ENCODE measurements around the gene ZBTB38.
A peak's percentile ranks its signal among the peaks of the same experiment; 100 is the strongest.

The ZBTB38 gene

DNA sequence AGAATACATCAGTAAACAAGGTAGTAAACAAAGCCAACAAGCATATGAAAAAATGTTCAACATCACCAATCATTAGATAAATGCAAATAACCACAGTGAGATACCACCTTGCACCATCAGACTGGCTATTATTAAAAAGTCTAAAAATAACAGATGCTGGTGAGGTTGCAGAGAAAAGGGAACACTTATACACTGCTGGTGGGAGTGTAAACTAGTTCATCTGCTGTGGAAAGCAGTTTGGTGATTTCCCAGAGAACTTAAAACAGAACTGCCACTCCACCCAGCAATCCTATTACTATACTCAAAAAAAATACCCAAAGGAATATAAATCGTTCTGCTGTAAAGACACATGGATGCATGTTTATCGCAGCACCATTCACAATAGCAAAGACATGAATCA is 30.3 kb upstream of the ZBTB38 start:
- no peak for DNase-seq

DNA sequence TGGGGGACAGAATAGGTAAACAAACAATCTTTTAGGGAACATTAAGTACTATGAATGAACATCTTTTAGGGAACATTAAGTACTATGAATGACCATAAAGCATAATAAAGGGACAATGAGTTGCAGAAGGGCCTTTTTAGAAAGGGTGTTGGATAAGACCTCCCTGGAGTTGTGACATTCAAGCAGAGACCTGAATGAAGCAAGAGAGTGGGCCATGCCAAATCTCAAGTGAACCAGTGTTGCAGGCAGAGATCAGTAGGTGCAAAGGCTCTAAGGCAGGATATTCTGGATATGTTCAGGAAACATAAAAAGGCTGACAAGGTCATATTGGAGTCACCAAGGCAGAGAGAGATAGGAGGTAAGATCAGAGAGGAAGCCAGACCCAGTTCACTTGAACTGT is 29.4 kb upstream of the ZBTB38 start:
- no peak for DNase-seq

DNA sequence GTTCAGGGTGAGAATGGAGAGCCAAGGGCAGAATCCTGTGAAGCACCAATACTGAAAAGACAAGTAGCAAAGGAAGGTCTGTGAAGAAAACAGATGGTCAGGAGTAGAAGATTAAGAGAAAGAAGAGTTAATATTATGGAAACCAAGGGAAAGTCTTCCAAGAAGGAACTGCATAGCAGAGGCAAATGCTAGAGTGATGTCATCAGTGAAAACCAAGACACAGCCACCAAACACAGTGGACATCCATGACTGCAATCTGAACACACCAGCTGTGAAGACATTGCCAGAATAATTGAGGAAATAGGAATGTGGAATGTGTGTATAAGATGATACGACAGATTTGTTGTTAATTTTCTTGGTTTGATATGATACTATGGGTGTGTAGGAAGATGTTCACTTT is 26.8 kb upstream of the ZBTB38 start:
- no peak for DNase-seq

DNA sequence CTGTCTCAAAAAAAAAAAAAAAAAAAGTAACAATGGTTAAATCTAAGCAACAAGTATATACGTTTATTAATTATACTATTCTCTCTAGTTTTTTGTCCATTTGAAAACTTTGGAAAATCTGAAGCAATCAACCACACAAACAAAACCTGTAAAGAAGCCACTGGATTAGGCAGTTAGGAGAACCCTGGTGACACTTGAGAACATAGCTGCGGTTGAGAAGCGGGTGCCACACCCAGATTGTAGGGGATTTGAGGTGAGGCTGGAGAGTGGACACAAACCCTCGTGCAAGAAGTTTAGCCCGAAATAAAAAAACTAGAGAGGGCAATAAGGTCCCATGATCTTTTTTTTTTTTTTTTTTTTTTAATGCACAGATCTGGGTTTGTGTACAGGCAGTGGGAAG is 25.9 kb upstream of the ZBTB38 start:
- no peak for DNase-seq

DNA sequence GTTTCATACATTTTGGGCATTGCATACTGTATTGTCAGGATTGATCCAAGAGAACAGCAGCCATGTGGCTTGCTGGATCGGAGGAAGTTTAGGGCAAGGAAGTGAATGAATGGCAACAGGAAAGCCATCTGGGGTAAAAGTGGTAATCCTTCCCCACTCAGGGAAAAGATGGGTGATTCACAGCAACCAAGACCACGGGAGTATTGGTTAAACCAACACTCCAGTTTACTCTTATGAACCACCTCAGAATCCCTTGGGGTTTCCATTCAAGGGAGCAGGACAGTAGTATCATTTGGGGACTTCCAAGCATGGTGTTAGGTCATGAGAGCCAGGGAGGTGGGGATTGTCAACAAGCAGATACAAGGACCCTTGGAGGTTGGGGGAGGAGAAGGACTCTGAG is 25.2 kb upstream of the ZBTB38 start:
- DNase-seq, result no peak

DNA sequence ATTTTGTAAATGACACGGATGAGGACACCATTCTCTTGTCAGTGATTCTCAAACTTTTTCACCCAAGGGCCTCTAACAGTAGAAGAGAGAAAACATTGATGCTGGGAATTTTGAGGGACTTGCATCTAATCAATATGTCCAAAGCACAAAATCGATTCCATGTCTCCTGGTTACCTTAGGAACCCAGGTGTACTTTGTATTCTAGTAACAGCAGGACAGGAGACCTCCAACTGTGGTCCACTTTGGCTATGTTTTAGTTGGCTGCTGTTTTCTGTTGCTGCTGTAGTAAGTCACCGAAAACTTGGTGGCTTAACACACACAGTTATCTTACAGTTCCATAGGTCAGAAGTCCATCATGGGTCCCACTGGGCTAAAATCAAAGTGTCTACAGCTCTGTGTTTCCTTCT is 24.4 kb upstream of the ZBTB38 start:
- no peak for DNase-seq

DNA sequence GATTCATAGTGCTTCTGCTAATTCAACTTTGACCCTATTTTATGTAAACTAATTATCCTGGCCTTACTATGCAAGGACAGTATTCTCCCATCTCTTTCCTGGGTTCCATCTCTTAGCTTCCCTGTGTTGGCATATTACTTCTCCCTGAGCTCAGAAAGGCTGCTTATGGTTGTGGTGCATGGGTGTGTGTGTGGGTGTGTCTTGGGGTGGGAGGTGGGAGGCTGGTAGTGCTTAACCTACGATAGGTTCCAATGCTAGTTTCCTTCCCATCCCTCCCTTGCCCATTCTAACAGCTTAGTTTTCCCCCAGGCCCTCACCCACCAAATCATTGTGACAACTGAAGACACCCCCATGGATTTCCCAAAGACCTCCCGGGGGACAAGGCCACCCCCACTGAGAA is 22.8 kb upstream of the ZBTB38 start:
- no peak for DNase-seq

DNA sequence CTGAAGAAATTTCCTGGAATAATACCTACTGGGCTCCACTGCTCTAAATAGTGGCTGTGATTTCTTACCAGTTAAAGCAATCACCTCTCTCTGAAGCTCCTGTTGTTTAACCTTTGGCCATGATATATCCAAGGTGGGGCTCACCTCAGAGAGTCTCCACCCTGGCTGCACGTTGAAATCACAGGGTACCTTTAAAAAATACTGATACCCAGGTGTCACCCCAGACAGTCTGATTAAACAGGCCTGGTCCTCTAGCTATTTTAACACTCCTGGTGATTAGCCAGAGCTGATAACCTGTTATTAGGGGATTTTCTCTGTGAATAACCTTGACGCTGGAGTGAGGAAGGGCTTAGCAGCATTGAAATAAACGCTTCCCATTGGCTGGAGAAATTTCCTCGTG is 22.3 kb upstream of the ZBTB38 start:
- DNase-seq, result no peak

DNA sequence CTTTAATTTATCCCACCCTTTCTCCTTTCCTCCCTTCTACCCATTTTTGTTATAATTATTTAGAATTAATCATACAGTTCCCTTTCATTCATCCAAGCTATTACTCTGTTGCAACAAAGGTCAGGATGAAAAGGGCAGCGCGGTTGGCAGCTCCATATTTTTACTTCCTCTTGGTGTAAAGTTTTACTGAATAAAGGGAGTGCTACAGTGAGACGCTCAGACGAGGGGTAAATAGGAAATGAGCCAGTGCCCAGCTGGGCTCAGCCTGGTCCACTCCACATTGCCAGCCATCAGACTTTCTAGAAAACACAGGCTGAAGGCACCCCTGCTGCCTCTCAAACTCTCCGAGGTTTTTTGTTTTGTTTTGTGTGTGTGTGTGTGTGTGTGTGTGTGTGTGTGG is 21.9 kb upstream of the ZBTB38 start:
- no peak for DNase-seq

DNA sequence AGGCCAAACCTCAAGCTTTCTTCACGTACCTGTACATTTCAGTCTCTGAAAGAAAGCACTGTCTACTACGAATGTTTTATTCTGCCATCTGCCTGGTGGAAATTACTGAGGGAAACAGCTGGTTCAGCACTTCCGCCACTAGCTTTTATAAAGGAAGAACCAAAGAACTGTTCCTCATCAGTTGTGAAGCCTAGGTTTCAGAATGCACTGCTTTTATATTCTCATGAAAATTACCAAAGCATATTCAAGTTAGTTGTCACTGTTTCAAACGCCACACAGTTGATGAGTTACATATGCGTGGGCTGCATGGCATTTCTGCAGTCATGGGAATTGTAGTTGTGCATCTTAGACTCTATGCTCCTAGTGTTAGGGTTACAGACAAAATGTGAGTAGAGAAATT is 21.5 kb upstream of the ZBTB38 start:
- DNase-seq, result no peak

DNA sequence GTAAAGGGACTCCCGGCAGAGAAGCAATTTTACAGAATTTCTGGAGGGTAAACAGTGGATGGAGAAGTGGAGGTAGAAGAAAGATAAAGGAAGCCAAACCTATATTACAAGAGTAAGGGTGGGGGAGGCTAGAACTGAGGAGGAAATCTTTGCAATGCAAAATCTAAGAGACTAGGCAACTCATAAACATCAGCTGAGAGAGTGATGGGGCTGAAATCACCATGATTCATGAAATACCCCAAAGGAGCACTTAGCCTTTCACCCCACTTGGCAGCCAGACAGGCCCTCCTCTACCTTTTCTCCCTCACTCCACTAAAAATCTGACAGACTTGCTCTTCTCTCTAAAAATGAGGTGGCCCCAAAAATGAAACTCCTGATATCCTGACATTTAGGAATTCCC is 19.5 kb upstream of the ZBTB38 start:
- no peak for DNase-seq

DNA sequence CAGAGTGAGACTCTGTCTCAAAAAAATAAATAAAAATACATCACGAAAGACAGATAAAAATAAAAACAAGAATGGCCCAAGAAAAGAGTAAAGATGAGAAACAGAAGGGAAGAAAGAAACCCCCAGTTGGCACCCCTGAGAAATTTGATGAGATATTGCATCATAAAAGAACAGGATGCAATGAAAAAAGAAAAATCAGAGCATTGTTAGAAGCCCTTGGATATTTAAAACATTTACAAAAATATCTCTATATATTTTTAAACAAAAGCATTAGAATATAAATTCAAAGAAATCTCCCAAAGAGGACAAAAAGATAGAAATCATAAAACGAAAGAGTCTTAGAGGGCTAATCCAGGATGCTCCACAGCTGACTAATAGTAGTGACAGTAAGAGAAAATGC is 18.6 kb upstream of the ZBTB38 start:
- DNase-seq, result no peak

DNA sequence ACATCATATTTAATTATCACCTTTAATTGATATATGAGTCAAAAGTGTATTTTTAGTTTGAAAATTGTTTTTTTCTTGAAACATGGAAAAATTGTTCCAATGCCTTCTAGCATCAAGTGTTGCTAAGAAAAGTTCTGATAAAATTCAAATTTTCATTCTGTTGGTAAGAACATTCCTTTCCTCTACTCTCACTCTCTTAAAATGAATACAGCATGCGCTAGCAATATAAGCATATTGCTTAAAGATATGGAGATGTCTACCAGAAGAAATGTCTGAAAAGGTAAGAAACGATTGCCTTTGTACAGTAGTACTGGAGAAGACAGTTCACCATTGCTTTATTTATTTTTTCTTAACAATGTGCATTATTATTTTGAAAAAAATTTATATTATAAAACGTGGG is 17.6 kb upstream of the ZBTB38 start:
- no peak for DNase-seq

DNA sequence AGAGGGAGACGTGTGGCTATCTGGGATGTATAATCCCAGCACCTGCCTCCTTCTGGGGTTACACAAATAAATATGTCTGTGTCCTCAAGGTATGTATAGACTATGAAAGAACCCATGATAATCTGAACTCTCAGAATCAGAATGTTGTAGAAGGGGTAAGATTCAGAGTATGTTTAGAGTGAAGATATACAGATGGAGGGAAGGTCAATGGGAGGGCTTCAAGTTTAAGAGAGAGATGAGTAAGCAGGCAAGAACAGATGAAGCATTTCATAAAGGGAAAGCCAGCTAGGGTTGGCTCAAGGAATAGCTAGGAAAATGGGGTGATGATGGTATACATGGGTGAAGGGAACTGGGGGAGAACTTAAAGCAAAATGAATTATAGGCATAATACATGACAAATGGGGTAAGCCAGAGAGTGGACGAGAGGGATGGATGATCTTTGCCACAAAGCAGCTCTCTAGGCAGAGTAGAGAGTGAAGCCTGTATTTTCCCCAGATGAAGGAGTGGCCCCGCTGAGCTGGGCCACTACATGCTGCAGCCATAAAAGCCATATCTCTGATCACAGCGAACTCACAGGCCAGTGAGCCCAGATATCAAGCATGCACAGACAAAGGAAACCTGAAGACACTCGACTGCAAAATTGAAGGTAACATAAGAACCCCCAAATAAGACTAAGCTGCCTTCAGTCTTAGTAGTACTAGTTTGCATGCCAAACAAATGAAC is 15.9 kb upstream of the ZBTB38 start:
- DNase-seq, result no peak

DNA sequence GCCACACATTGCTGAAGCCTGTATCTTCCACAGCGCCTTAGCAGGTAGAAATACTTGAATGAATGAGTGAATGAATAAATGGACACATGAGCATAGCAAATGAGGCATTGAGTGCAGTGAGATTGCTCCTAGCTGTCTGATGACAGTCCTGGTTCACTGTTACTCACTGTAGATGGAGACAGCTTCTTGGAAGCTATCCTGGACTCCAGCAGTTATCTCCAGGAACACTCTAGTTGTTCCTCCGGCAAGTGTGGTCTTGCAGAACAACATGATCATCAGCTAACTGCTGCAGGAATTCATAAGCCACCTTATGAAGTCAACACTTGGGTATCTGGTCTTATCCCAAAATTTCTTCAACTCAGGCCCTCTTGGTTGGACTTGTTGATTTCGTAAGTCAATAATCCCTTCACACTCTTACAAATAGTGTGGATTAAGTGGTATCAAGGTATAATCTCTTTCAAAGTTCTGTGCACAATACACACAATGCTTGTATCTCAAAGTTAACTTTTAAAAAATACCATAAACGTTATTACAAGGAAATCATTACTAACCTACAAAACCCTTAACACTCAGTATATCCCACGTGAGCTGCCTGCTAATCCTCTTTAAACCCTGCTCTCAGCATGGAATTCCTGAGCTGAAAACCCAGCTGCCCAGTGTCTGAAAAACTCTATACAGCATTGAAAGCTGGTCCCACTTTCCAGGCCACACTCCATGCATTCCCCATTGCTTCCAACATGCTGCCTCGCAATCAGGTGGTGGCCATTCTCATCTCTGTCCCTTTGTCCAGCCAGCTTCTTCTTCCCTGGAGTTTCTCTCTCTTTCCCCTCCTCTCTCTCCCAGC is 14.4 kb upstream of the ZBTB38 start:
- no peak for DNase-seq

DNA sequence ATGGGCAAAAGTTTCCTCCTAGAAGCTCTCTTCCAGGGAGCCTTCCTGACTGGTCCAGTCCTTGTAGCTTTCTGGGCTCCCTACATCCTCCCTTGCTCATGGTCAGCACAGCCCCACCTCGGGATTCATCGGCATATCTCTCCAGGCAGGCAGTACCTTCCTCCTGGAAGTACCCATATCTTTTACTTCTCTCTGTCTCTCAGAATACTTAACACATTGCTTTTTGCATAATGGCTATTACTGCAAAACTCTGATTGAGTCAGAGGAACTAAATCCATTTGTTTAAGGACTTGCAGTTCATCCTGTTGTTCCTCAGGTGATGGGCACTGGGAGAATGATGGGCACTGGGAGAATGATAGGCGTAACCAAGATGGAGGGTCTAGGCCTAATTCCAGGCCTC is 13.8 kb upstream of the ZBTB38 start:
- DNase-seq, result no peak

DNA sequence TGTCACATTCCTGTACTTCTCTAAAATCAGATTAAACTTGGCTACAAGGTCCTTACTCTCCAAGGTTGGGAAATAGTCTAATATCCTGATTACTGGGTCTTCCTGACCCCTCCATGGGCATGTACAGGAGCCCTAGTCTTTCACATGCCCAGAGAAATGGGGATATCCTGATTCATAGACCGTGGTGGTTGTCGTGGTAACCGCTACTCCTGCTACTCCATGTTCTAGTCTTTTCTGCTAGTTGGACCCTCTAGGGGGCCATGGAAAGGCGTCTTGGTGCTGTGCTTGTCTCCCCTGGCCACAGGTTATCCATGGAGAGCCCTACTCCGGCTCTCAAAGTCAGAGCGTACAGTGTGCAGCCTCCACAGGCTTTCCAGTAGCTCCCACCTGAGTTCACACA is 13.1 kb upstream of the ZBTB38 start:
- DNase-seq, result no peak

DNA sequence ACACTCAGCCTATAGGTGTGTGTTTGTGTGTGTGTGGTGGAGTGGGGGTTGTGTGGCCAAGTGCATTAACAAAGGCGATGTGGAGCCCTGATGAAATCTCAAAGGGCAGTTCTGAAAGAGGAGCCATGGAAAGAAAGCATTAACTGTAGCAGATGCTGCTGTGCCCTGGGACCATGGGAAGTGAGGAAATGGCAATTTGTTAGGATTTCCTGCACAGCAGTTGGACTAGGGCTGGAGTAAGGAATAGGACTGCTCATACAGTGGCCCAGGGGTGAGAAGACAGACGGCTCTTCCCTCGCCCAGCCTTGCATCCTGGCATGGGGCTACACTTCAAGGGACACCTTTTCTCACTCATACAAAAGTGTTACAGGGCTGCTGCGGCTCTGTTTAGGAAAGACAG is 12.3 kb upstream of the ZBTB38 start:
- DNase-seq, result no peak

DNA sequence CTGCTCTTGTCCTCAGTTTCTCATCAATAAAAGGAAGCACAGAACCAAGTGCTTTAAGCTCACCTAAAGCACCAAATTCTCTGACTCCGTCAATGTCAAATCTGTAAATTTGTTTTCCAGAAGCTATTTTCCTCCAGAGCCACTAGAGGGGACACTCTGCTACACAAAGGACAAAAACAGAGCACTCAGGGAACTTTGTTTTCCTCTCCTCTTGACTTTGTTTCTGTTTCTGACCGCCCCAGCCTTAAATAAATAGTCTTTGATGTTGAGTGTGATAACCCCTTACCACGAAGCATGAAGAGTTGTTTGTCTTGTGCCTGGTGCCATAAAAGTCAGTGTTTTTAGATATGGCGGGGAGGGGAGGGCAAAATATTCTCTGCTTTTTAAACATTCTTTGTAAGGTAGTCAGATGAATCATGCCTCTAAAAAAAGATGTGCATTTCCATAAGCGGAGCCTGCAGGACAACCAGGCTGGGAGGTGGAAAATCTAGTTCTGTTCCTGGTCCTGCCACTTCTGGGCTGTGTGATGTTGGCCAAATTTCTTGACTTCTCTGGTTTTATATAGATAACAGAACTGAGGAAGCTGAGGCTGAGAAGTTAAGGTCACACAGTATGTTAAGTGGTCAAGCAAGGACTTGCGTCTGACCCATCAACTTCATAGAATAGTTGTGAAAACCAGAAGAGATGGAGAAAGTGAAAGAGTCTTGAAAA is 7.3 kb upstream of the ZBTB38 start:
- peak; percentile 36 for DNase-seq

DNA sequence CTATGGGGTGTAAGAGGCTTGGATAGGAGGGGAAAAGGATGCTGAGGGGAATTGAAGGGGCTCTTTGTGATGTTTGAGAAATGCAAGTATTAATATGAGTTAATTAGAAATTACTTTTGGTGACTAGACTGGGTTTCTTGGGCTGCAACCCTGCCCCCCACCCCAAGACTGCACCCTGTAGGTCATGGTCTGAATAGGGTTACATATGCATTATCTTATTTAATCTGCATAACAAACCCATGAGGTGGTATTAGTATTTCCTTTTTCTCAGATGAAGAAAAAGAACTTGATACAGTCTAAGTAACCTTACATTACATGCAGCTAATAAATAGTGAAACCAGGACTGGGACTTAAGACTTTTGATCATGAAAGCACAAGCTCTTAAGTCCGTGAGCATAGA is 5.6 kb upstream of the ZBTB38 start:
- no peak for DNase-seq

DNA sequence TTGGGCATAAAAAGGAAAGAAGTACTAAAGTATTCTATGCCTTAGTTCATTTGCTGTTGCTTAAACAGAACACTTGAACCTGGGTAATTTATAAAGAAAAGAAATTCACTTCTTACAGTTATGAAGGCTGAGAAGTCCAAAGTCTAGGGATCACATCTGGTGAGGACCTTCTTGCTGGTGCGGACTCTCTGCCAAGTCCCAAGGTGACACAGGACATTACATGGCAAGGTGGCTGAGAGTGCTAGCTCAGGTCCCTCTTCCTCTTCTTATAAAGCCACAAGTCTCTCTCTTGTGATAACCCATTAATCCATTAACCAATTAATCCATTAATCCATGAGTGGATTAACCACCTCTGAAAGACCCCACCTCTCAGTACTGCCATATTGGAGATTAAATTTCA is 3.1 kb upstream of the ZBTB38 start:
- DNase-seq, result no peak

DNA sequence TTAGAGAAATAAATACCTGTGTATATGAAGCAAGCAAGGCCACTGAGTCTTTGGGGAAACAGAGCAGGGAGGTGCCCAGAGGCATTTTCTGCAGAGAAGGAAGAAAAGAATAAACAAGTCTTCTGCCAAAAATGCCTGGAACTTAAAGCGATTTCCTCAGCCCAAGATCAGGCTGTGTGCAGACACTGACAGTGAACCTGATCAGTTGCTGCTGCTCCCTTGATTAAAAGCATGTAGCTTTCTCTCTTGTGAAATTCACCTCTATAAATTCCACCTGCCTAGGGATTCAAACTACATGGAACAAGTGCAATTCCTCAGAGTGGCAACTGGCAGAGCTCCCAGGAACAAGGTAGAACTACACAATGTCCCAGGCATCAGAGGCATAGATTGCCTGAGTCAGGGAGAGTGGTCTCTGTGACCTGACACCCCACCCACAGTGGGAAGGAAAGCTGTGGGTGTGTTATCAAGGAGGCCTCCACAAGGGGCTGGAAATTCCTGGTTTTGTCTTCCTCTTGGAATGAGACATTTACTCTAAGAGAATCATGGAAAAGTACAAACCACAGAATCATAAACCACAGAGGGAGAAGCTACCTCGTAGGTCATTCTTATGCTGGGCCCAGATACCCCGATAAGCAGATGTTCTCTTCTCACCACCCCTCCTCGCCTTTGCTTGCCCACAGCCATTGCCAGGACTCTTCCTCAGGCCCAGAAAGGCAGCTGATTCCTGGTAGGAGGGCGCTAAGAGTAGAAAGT is 1.8 kb upstream of the ZBTB38 start:
- DNase-seq, result no peak

DNA sequence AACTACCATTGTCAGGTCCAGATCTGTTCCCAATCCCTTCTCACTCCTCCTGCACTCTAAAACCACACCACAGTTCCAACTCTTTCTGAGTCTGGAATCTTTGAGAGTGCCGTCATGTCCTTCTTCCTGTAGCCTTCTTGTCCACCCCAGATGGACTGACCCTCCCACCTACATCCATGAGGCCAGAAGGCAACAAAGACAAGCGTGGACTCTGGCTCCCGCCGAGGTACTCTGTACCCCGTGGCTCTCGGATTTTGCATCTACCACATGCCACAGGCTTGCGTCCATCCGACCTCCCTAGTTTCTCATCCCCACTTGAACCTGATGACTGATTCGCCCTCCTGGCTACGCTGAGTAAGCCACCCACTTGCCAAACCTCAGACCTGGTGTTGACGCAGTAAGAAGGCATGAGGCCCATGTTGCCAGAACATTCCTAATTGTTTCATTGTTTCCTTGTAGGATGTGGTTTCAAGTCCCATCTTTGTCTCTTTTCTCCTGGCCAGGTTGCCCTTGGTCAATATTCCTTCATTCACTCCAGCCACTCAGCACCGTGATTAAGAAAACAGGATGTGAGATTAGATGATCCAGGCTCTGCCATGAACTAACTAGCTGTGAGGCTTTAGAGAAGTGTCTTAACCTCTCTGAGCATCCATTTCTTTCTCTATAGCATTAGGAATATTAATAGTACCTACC is 1.1 kb upstream of the ZBTB38 start:
- DNase-seq, result no peak

All from NCI-H510A (cell line).